ENCODE measurements around the gene ELFN2.

- TF ChIP-seq CTCF (IDR thresholded peaks at IDR 0.05) (no peak), POLR2A (IDR thresholded peaks at IDR 0.05) (no peak)
Measured at GRCh38 chr22:37378642-37379058, 48.6 kb downstream of the ELFN2 start.
